ENCODE data around the gene ARHGAP4. TPM values are rescaled to one million over a fixed set of nuclear protein-coding genes. Genes with fewer than 3 reads are reported as not detected.

The ARHGAP4 gene
- total and polyA plus RNA-seq, 2 donors (not counting 1 experiment from before 2014, with no cell fraction given) = 0.51 to 1.5 TPM

DNA sequence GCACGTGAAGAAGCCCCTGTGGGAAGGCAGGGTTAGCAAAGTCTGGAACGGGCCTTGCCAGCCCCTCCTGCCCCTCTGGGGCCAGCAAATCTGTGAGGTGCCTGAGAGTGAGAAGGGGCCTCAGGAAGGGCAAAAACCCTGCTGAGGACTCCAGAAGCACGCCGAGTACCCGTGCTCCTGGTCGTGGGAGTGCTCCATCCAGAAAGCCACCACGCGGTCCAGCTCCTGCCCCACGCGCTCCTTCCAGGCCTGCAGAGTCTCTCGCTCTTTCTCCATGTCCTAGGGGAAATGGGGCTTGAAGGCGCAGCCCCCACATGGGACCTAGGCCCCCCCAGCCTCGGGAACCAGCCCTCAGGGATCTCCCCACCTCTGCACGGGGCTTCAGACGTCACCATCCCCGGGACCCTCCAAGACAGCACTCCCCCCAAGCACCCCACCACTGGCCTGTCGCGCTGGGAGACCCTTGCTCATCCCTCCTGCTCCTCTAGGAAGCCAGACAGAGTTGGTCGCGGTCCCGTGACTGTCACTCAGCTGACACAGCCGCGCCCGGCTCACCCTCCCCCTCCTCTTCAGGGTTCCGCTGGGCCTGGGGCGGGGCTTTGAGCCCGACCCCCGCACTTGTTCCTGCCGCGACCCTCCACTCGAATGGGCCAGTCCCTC lies 18.2 kb upstream of the ARHGAP4 start, which contains the start of gene RENBP:
Gene RENBP, minus strand, starts transcription at position 504 of the 660 bp plus-strand sequence. Its CDS starts 33 bp downstream, at position 471.
- H3K36me3 ChIP-seq (ENCODE audit: control insufficient read depth, insufficient read depth, low read length) = no peaks in the 10 kb centered on the region
- no peaks in the 10 kb centered on the region for H3K27me3 ChIP-seq (ENCODE audit: control insufficient read depth, insufficient read depth, low read length)
- no peak within 1 kb of the TSS for H2AFZ ChIP-seq (ENCODE audit: low read length)
- H3K4me3 ChIP-seq (replicated peaks in 1 of 4; ENCODE audit: control extremely low read depth in 1 of 4, insufficient read depth in 1 of 4, low read depth in 3 of 4, low read length in 4 of 4) = no peak within 1 kb of the TSS
- no peak within 1 kb of the TSS for H3K27ac ChIP-seq (ENCODE audit: insufficient read depth, low read length)
- no peak within 1 kb of the TSS for H3K9ac ChIP-seq (ENCODE audit: insufficient read depth, low read length)
- no peak for DNase-seq (ENCODE audit: low read depth in 2 of 2)
- H4K20me1 ChIP-seq (ENCODE audit: control insufficient read depth, extremely low read depth, insufficient read depth, low read length) = no peaks in the 10 kb centered on the region
- no peak for TF ChIP-seq EZH2 (IDR thresholded peaks at IDR 0.05; ENCODE audit: low read length, missing control alignments)
- TF ChIP-seq, protein P1, sequence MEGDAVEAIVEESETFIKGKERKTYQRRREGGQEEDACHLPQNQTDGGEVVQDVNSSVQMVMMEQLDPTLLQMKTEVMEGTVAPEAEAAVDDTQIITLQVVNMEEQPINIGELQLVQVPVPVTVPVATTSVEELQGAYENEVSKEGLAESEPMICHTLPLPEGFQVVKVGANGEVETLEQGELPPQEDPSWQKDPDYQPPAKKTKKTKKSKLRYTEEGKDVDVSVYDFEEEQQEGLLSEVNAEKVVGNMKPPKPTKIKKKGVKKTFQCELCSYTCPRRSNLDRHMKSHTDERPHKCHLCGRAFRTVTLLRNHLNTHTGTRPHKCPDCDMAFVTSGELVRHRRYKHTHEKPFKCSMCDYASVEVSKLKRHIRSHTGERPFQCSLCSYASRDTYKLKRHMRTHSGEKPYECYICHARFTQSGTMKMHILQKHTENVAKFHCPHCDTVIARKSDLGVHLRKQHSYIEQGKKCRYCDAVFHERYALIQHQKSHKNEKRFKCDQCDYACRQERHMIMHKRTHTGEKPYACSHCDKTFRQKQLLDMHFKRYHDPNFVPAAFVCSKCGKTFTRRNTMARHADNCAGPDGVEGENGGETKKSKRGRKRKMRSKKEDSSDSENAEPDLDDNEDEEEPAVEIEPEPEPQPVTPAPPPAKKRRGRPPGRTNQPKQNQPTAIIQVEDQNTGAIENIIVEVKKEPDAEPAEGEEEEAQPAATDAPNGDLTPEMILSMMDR (conservative IDR thresholded peaks at IDR 0.05 in 1 of 2, IDR thresholded peaks at IDR 0.05 in 1 of 2; ENCODE audit: low read depth in 1 of 2, low read length in 2 of 2) = no peak
- no peaks in the 10 kb centered on the region for H3K4me1 ChIP-seq (ENCODE audit: control insufficient read depth, extremely low read depth, insufficient read depth, low read length)
- no peaks in the 10 kb centered on the region for H3K79me2 ChIP-seq (ENCODE audit: control insufficient read depth, insufficient read depth, low read length)
- no peaks in the 10 kb centered on the region for H3K9me3 ChIP-seq (ENCODE audit: control insufficient read depth, insufficient read depth, low read depth, low read length)
- no peak within 1 kb of the TSS for H3K4me2 ChIP-seq (ENCODE audit: extremely low read depth, insufficient read depth, low read length)

DNA sequence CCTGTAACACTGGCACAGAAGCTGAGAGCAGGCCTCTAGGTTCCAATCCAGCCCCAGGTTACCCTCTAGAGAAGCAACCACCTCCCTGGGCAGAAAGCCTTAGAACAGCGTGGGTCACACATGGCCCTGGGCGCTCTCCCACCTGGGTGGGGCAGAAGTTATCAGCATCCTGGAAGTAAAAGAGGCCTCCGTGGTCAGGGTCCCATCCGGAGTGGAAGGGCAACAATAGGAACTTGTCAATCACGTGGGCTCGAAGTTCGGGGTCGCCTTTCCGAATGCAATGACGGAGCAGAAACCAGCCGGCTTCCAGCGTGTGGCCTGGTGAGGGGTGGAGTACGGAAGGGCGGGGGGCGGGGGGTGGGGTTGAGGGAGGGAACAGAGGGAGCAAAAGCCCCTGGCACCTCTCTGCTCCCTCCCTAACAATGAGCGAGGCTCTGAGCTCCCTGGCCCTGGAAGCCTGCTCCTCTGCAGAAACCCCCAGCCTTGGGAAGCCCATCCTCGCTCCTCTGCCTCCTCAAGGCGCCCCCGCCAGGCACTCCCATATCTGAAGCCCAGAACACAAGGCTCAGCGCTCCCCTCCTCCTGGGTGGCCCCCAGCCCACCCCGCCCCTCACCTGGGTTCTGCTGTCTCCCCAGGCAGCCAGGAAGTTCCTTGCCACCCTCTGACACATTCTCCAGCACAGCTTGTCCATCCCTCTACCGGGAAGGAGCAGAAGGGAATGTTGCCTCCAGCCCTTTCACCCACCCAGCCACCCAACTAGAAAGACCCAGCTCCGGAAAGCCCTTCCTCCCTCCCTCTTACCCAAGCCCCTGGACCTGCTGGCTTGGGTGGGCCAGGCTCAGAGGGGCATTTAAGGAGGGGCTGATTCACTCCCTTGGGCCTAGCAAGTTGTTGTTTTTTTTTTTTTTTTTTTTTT lies 15.5 kb upstream of the ARHGAP4 start:
- H3K9ac ChIP-seq (ENCODE audit: insufficient read depth, low read length) = no peak overlapping the region
- TF ChIP-seq EZH2 (IDR thresholded peaks at IDR 0.05; ENCODE audit: low read length, missing control alignments) = no peak
- TF ChIP-seq, protein P1 (conservative IDR thresholded peaks at IDR 0.05 in 1 of 2, IDR thresholded peaks at IDR 0.05 in 1 of 2; ENCODE audit: low read depth in 1 of 2, low read length in 2 of 2) = no peak
- H3K4me1 ChIP-seq (ENCODE audit: control insufficient read depth, extremely low read depth, insufficient read depth, low read length) = no peaks in the 10 kb centered on the region
- H3K27me3 ChIP-seq (ENCODE audit: control insufficient read depth, insufficient read depth, low read length) = no peaks in the 10 kb centered on the region
- no peaks in the 10 kb centered on the region for H3K9me3 ChIP-seq (ENCODE audit: control insufficient read depth, insufficient read depth, low read depth, low read length)
- no peak overlapping the region for H2AFZ ChIP-seq (ENCODE audit: low read length)
- no peaks in the 10 kb centered on the region for H3K79me2 ChIP-seq (ENCODE audit: control insufficient read depth, insufficient read depth, low read length)
- no peak overlapping the region for H3K27ac ChIP-seq (ENCODE audit: insufficient read depth, low read length)
- no peak for DNase-seq (ENCODE audit: low read depth in 2 of 2)
- H4K20me1 ChIP-seq (ENCODE audit: control insufficient read depth, extremely low read depth, insufficient read depth, low read length) = no peaks in the 10 kb centered on the region
- H3K4me3 ChIP-seq (replicated peaks in 1 of 4; ENCODE audit: control extremely low read depth in 1 of 4, insufficient read depth in 1 of 4, low read depth in 3 of 4, low read length in 4 of 4) = no peak overlapping the region
- H3K4me2 ChIP-seq (ENCODE audit: extremely low read depth, insufficient read depth, low read length) = no peak overlapping the region
- no peaks in the 10 kb centered on the region for H3K36me3 ChIP-seq (ENCODE audit: control insufficient read depth, insufficient read depth, low read length)

DNA sequence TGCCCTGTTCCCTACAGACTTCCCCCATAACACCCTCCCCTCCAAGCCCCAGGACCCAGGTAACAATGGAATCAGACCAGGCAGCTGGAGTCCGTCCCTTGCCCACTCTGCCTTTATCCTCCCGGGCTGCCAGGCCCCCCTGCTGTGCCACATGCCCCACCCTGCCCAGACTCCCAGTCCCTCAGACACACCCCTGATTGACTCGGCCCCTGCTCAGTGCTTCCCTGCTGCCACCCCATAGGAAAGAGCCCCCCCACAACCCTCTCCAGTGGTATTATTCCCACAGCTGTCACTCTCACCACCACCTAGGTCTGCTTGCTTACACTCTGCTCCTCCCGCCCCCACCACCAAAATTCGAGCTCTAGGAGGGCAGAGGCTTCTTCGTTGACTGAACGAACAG lies 13.5 kb upstream of the ARHGAP4 start:
- Histone ChIP-seq H3K9ac (ENCODE audit: insufficient read depth, low read length) (no peak overlapping the region), H3K27ac (ENCODE audit: insufficient read depth, low read length) (no peak overlapping the region), H3K4me1 (ENCODE audit: control insufficient read depth, extremely low read depth, insufficient read depth, low read length) (no peaks in the 10 kb centered on the region), H4K20me1 (ENCODE audit: control insufficient read depth, extremely low read depth, insufficient read depth, low read length) (no peaks in the 10 kb centered on the region), H3K27me3 (ENCODE audit: control insufficient read depth, insufficient read depth, low read length) (no peaks in the 10 kb centered on the region), H3K4me2 (ENCODE audit: extremely low read depth, insufficient read depth, low read length) (no peak overlapping the region), H3K9me3 (ENCODE audit: control insufficient read depth, insufficient read depth, low read depth, low read length) (no peaks in the 10 kb centered on the region), H3K79me2 (ENCODE audit: control insufficient read depth, insufficient read depth, low read length) (no peaks in the 10 kb centered on the region), H3K36me3 (ENCODE audit: control insufficient read depth, insufficient read depth, low read length) (no peaks in the 10 kb centered on the region), H2AFZ (ENCODE audit: low read length) (no peak overlapping the region), H3K4me3 (replicated peaks in 1 of 4; ENCODE audit: control extremely low read depth in 1 of 4, insufficient read depth in 1 of 4, low read depth in 3 of 4, low read length in 4 of 4) (no peak overlapping the region)
- DNase-seq (ENCODE audit: low read depth in 2 of 2) = no peak
- no peak for TF ChIP-seq EZH2 (IDR thresholded peaks at IDR 0.05; ENCODE audit: low read length, missing control alignments)
- TF ChIP-seq, protein P1 (conservative IDR thresholded peaks at IDR 0.05 in 1 of 2, IDR thresholded peaks at IDR 0.05 in 1 of 2; ENCODE audit: low read depth in 1 of 2, low read length in 2 of 2) = no peak

Data from fibroblast of lung (primary cell).